Amniotic epithelial cell (primary cell): ENCODE measurements around the gene SREBF1.

Experiments
- DNase-seq: peaks from one replicate; pipeline ENCODE4 v3.0.0-alpha.2; 2010; ENCODE audit warnings: low read depth

Gene SREBF1

GRCh38 chr17:17840751-17841591 lies 4.2 kb upstream of the SREBF1 start:
- peak; percentile 41 for DNase-seq

- DNase-seq: peak; percentile 91
Measured at GRCh38 chr17:17839791-17840707, 3.3 kb upstream of the SREBF1 start.

GRCh38 chr17:17837966-17838962 lies 1.5 kb upstream of the SREBF1 start:
- DNase-seq: no peak

GRCh38 chr17:17837380-17837821 lies 615 bp upstream of the SREBF1 start:
- peak; percentile 78 for DNase-seq

- peak; percentile 85 for DNase-seq
Measured at GRCh38 chr17:17836250-17836817, 452 bp downstream of the SREBF1 start.

- no peak for DNase-seq
Measured at GRCh38 chr17:17835415-17836249, 1.2 kb downstream of the SREBF1 start.

GRCh38 chr17:17834974-17835373 lies 1.8 kb downstream of the SREBF1 start:
- DNase-seq: no peak

- DNase-seq: no peak
Measured at GRCh38 chr17:17833658-17834357, 3.0 kb downstream of the SREBF1 start.

- DNase-seq: no peak
Measured at GRCh38 chr17:17832032-17832363, 4.8 kb downstream of the SREBF1 start.

- no peak for DNase-seq
Measured at GRCh38 chr17:17831208-17832031, 5.4 kb downstream of the SREBF1 start.

- no peak for DNase-seq
Measured at GRCh38 chr17:17830740-17831207, 6.0 kb downstream of the SREBF1 start.

- DNase-seq: no peak
Measured at GRCh38 chr17:17830269-17830567, 6.6 kb downstream of the SREBF1 start.

GRCh38 chr17:17827826-17828621 lies 8.8 kb downstream of the SREBF1 start:
- DNase-seq: no peak

- no peak for DNase-seq
Measured at GRCh38 chr17:17826942-17827785, 9.6 kb downstream of the SREBF1 start.

GRCh38 chr17:17826342-17826713 lies 10.5 kb downstream of the SREBF1 start:
- DNase-seq: no peak

- DNase-seq: no peak
Measured at GRCh38 chr17:17824783-17825614, 11.8 kb downstream of the SREBF1 start.
